BLaER1 treated with 17β-estradiol and CSF1 and Interleukin-3, amounts not matched to agents 10 nM and 100 nM (cell line): ENCODE results near the gene WWC2.

Experiments used
- H3K27ac ChIP-seq, 11 experiments: shearing (Covaris generic); formaldehyde crosslinking; 2 replicates each; pipeline ENCODE4 v1.8.1; 2022
- H3K27me3 ChIP-seq, 11 experiments: shearing (Covaris generic); formaldehyde crosslinking; 2 replicates each; pipeline ENCODE4 v1.8.1; 2022
- H3K36me3 ChIP-seq, 11 experiments: shearing (Covaris generic); formaldehyde crosslinking; 2 replicates each; pipeline ENCODE4 v1.8.1; 2022
- H3K4me1 ChIP-seq, 10 experiments: shearing (Covaris generic); formaldehyde crosslinking; 2 replicates each; pipeline ENCODE4 v1.8.1; 2022
- H3K4me2 ChIP-seq, 11 experiments: shearing (Covaris generic); formaldehyde crosslinking; 2 replicates each; pipeline ENCODE4 v1.8.1; 2022
- H3K4me3 ChIP-seq, 10 experiments: shearing (Covaris generic); formaldehyde crosslinking; 2 replicates each; pipeline ENCODE4 v1.8.1; 2022
- H3K9ac ChIP-seq, 11 experiments: shearing (Covaris generic); formaldehyde crosslinking; 2 replicates each; pipeline ENCODE4 v1.8.1; 2022
- H3K9me3 ChIP-seq, 11 experiments: shearing (Covaris generic); formaldehyde crosslinking; replicated peaks in 1 of 11; 2 replicates each; pipeline ENCODE4 v1.8.1; 2022
- H4K20me1 ChIP-seq, 11 experiments: shearing (Covaris generic); formaldehyde crosslinking; 2 replicates each; pipeline ENCODE4 v1.8.1; 2022
- Cebpa-rat ChIP-seq, 11 experiments: shearing (Covaris generic); IDR thresholded peaks; 2 replicates each; pipeline ENCODE4 v1.8.1; 2022

WWC2 gene

DNA sequence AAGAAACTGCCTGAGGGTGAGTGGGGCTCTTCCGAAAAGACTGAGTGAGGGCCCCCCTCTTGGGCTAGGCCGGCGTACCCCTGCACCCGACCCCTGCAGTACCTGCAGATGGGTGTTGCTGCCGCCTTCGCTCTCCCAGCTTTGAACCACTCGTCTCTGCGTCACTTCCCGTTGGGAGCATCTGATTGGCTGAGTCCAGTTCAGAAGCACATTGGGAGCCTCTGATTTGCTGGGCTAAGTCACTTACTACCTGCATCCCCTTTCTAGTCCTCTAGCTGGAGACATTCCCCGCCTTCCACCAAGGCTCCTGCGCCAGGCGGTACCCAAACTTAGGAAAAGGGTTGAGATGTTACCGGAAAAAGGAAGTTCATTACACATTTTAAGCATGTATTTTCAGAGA, 20.4 kb upstream of the WWC2 start:
- no peak overlapping the region for H3K4me3 ChIP-seq

DNA sequence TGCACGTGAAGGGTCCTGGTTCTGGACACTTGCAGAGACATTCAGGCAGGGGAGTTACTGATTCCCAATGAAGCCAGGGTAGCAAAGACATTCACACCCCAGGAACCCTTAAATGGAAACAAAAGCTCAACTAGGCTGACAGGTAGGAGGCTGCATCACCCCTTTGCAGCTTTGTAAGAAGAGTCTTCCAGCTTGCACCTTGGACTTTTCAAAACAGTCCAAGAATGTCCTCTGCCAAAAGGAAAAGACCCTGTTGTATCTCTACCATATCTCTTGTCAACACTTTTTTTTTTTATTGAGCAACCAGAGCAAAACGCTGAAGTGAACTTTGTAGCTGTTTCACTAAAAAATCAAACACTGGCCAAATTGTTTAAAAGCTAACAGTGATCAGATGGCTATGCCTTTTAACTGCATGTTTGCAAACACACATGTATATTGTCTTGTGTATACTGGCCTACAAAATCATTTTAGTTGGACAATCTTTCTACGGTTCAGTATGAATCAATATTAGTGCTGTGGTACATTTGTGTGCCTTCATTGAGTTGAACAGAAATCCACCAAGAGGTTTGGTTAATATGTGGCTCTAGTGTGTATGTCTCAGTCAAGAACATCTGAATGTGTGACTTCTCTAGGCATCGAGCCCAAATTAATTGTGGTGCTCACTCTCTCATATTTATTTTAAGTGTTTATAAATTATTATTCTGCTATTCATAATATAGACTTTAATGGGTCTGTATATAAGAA, 18.5 kb upstream of the WWC2 start:
- Histone ChIP-seq H3K4me3 (no peak overlapping the region), H3K36me3 (no peaks in the 10 kb centered on the region), H3K27me3 (no peaks in the 10 kb centered on the region), H3K9ac (no peak overlapping the region), H3K4me2 (no peak overlapping the region), H4K20me1 (no peaks in the 10 kb centered on the region), H3K4me1 (no peaks in the 10 kb centered on the region), H3K27ac (no peak overlapping the region), H3K9me3 (no peaks in the 10 kb centered on the region)
- no peak for TF ChIP-seq Cebpa-rat (IDR thresholded peaks at IDR 0.05)

More for the DNA sequence above, 20.4 kb upstream of the WWC2 start:
- no peaks in the 10 kb centered on the region for H4K20me1 ChIP-seq
- H3K9me3 ChIP-seq, result no peaks in the 10 kb centered on the region
- no peak overlapping the region for H3K4me2 ChIP-seq
- no peaks in the 10 kb centered on the region for H3K4me1 ChIP-seq
- no peak for TF ChIP-seq Cebpa-rat (IDR thresholded peaks at IDR 0.05)
- H3K27ac ChIP-seq, result no peak overlapping the region
- H3K36me3 ChIP-seq, result no peaks in the 10 kb centered on the region
- H3K27me3 ChIP-seq, result no peaks in the 10 kb centered on the region
- H3K9ac ChIP-seq, result no peak overlapping the region

DNA sequence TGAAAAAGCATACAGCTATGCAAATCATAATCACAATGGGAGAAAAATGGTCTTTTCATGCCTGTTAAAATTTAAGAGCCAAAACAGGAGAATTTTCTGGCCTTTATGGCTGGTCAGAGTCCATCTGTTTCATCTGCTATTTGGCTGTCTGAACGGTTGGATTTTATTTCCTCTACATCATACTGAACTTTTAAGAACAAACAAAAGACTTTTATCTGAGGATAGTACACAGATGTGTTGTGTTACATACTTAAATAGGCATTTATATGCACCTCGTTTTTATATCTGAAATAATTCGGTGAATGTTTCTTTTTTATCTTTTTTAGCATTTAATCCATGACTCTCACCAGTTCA, 18.0 kb upstream of the WWC2 start:
- Histone ChIP-seq H3K4me3 (no peak overlapping the region), H3K27ac (no peak overlapping the region), H3K4me1 (no peaks in the 10 kb centered on the region), H3K4me2 (no peak overlapping the region), H3K9me3 (no peaks in the 10 kb centered on the region), H3K36me3 (no peaks in the 10 kb centered on the region), H3K9ac (no peak overlapping the region), H3K27me3 (no peaks in the 10 kb centered on the region), H4K20me1 (no peaks in the 10 kb centered on the region)
- TF ChIP-seq Cebpa-rat (IDR thresholded peaks at IDR 0.05), result no peak

DNA sequence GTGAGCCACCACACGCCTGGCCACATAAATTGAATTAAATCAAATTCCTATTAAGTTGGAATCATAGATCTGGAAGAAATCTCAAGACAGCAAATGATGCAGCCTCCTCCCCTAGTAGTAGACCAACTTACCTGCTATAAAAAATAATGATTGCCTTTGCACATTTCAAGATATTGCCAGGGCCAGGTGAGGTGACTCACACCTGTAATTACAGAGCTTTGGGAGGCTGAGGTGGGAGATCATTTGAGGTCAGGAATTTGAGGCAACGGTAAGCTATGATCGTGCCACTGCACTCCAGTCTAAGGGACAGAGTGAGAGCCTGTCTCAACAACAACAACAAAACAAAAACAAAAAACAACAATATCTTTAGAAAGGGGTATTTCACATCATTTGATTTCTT, 17.0 kb upstream of the WWC2 start:
- Histone ChIP-seq H4K20me1 (no peaks in the 10 kb centered on the region), H3K4me3 (no peak overlapping the region), H3K27ac (no peak overlapping the region), H3K36me3 (no peaks in the 10 kb centered on the region), H3K9me3 (no peaks in the 10 kb centered on the region), H3K4me2 (no peak overlapping the region), H3K27me3 (no peaks in the 10 kb centered on the region), H3K9ac (no peak overlapping the region), H3K4me1 (no peaks in the 10 kb centered on the region)
- no peak for TF ChIP-seq Cebpa-rat (IDR thresholded peaks at IDR 0.05)

DNA sequence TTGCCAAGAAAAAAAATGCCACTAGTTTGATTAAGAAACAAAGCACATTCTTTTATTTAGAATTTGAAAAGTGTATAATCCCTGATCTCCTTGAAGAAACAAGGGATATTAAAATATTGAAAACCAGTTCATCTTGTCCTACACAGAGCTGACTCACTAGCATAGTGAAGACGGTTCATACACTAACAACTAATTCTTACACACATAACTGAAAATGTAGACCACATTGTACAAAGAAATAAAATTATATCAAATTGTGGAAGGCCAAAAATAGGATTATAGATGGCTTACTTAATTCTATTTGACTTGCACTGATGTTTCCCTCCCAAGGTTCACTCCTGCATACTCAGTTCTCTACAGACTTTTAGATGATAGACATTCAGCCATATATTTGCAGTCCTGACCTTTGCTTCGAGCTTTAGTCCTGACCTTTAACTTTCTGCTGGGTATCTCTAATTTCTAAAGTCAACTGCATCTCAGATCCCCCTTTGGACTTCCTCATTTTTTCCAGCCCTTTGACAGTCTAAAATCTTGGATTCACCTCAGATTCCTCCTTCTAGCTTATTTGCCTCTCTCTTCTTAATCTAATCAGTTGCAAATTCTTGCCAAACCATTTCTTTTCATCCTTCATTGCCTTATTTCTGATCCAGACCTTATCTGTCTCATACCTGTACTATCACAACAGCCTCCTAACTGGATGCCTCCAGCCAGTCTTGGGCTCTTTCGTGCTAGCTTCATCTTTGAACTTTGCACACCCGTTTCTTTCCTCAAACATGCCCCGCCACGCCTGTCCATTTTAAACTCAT, 4.5 kb upstream of the WWC2 start:
- Histone ChIP-seq H3K36me3 (no peaks in the 10 kb centered on the region), H3K9me3 (peaks cover 2 to 6% (median 5%) of the 10 kb centered on the region in 11 experiments; a peak in 14 of 22 replicates), H3K4me3 (no peak overlapping the region), H3K27ac (no peak overlapping the region), H3K9ac (no peak overlapping the region), H3K27me3 (peaks cover 13 to 35% (median 32%) of the 10 kb centered on the region in 11 experiments), H3K4me1 (peaks cover 7 to 25% (median 17%) of the 10 kb centered on the region in 10 experiments; a peak in 16 of 20 replicates), H4K20me1 (peaks cover 0 to 7% (median under 1%) of the 10 kb centered on the region in 11 experiments; a peak in 8 of 22 replicates), H3K4me2 (peak overlapping the region in 6 of 11 experiments; percentile 1 to 37 (median 26); a peak in 3 of 22 replicates)
- no peak for TF ChIP-seq Cebpa-rat (IDR thresholded peaks at IDR 0.05)

DNA sequence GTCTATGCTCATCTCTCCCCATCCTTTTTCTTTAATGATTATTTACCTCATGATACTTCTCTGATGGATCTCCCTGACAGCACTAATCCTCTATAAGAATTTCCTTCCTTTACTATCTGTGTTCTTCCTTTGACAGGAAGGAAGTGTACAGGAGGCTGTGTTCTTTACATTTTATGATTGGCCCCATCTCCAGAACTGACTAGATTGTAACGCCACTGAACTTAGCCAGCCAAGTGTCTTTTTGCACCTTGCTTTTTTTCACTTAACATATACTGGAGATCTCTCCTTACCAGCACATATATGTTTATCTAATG, 3.9 kb upstream of the WWC2 start:
- H3K27ac ChIP-seq, result no peak overlapping the region

DNA sequence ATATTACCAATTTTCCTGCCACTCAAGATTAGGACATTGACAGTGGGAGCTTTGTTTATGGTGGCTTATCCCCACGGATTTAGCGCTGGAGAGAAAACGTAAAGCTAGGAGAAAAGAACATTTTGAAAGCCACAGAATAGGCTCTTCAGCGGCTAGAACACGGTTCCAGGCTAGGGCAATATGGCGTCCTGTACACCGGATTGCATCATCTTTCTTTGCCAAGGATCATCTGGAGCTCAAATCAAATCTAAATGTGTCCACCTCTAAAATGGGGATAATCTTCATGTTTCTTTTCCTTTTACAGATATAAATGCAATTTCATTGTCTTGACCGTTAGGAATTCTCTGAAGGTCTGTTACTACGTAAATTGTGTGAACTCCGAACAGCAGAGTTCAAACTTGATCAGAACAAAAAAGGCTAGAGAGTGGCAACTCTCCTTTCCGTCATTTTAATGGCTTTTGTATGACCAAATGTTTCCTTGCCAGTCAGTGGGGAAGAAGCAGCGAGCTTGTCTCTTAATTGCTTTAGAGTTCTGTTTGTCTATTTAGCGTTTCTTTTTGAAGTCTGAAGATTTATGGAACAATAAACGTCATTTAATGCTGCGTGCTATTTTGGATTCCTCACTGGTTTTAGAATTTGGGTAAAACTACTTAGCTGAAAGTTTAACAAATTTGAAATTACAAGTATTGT, 2.6 kb upstream of the WWC2 start:
- peak in 4 of 11 experiments; percentile 14 to 56 (median 22); a peak in 3 of 22 replicates for TF ChIP-seq Cebpa-rat (IDR thresholded peaks at IDR 0.05)
- Histone ChIP-seq H3K4me1 (peaks cover 19 to 38% (median 29%) of the 10 kb centered on the region in 10 experiments; a peak in 19 of 20 replicates), H3K36me3 (no peaks in the 10 kb centered on the region), H3K9ac (no peak overlapping the region), H3K4me3 (no peak overlapping the region), H3K27ac (no peak overlapping the region), H3K9me3 (no peaks in the 10 kb centered on the region; a peak in 1 of 22 replicates), H3K27me3 (peaks cover 25 to 52% (median 47%) of the 10 kb centered on the region in 11 experiments), H4K20me1 (peaks cover 0 to 25% (median 16%) of the 10 kb centered on the region in 11 experiments; a peak in 17 of 22 replicates), H3K4me2 (0 out of 22 replicates have a peak overlapping the region, but pooled peaks of 1 of the 11 experiments have one; percentile 25)

More for the DNA sequence above, 3.9 kb upstream of the WWC2 start:
- no peak overlapping the region for H3K4me3 ChIP-seq
- H3K36me3 ChIP-seq, result no peaks in the 10 kb centered on the region
- peaks cover 18 to 40% (median 38%) of the 10 kb centered on the region in 11 experiments for H3K27me3 ChIP-seq
- H4K20me1 ChIP-seq, result peaks cover 0 to 13% (median 6%) of the 10 kb centered on the region in 11 experiments; a peak in 12 of 22 replicates
- H3K4me2 ChIP-seq, result peak overlapping the region in 10 of 11 experiments; percentile 1 to 37 (median 18); a peak in 5 of 22 replicates
- H3K4me1 ChIP-seq, result peaks cover 10 to 29% (median 22%) of the 10 kb centered on the region in 10 experiments; a peak in 18 of 20 replicates
- no peak overlapping the region for H3K9ac ChIP-seq
- TF ChIP-seq Cebpa-rat (IDR thresholded peaks at IDR 0.05), result no peak
- peaks cover 0 to under 1% (median 0%) of the 10 kb centered on the region in 11 experiments; a peak in 2 of 22 replicates for H3K9me3 ChIP-seq

DNA sequence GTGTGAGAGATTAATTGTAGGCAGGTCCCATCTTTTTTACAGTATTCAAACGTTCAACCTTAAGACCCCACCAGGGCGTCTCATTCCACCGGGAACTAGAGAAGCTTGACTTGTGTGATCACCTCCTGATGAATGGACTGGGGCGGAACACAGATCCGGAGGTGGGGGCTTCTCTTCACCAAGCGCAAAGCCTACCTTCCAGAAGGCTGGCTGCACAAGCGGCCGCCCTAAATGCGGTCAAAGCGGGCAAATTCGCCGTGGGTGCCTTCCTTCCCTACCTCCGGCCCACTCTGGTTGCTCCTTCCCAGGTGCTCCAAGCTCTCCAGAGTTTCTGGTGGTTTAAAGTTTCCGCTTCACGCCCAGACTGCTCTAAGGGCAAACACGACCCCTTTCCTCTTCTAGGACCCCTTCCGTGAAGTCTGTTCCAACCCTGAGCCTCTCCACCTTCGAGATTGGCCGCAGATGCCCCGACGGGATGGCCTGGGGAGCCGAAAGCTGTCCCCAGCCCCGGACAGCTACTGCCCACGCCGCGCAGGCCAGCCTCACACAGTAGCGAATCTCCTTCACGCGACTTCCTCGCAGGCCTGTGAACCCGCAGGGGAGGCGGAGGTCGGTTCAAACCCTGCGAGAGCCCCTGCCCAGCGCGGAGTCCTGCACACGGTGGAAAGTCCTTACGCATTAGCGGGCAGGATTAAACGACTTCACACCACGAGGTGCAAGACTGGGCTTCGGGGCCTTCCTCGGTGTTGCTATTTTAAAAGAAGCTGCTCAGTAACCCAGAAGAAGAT, 1.6 kb upstream of the WWC2 start:
- peak overlapping the region in 6 of 11 experiments; percentile 85 to 94 (median 89); a peak in 9 of 22 replicates for H3K9ac ChIP-seq

More for the DNA sequence above, 1.6 kb upstream of the WWC2 start:
- H3K4me1 ChIP-seq, result peaks cover 19 to 39% (median 29%) of the 10 kb centered on the region in 10 experiments; a peak in 19 of 20 replicates
- peak overlapping the region in 8 of 10 experiments; percentile 84 to 97 (median 88); a peak in 13 of 20 replicates for H3K4me3 ChIP-seq
- TF ChIP-seq Cebpa-rat (IDR thresholded peaks at IDR 0.05), result no peak
- H3K4me2 ChIP-seq, result peak overlapping the region; percentile 79 to 99 (median 94); a peak in 21 of 22 replicates
- no peaks in the 10 kb centered on the region; a peak in 1 of 22 replicates for H3K9me3 ChIP-seq
- peaks cover 7 to 34% (median 25%) of the 10 kb centered on the region in 11 experiments; a peak in 20 of 22 replicates for H4K20me1 ChIP-seq
- peak overlapping the region in 9 of 11 experiments; percentile 83 to 92 (median 86); a peak in 12 of 22 replicates for H3K27ac ChIP-seq
- peaks cover 25 to 58% (median 47%) of the 10 kb centered on the region in 11 experiments for H3K27me3 ChIP-seq
- H3K36me3 ChIP-seq, result no peaks in the 10 kb centered on the region
